MCF 10A (cell line): ENCODE results near the gene CATSPERZ. TPM values are rescaled to one million over a fixed set of nuclear protein-coding genes. Genes with fewer than 3 reads are reported as not detected.

ENCODE experiments used
- BruUV-seq: library from RNA; stranded (reverse); fragments of 400-500 nt; replicated peaks from 2 replicates; lab custom pipeline; 2021; lab: Mats Ljungman, UMichigan
- CTCF ChIA-PET: fragments of 300-600 bp; sonication (Branson Sonifier 250); formaldehyde crosslinking; extraction: SDS; loops from one replicate; lab custom pipeline; 2021; ENCODE audit warnings: antibody characterized with exemption, inconsistent platforms; lab: Yijun Ruan, JAX
- POLR2A ChIA-PET: fragments of 300-600, 350-650 bp; sonication (Branson Sonifier 250); formaldehyde crosslinking; extraction: SDS; loops from one replicate; lab custom pipeline; 2020; ENCODE audit warnings: antibody characterized with exemption, inconsistent platforms; lab: Yijun Ruan, JAX
- DNase-seq: peaks from one replicate; pipeline ENCODE4 v3.0.0-alpha.2; 2018; ENCODE audit not compliant: unreplicated experiment
- H3K27ac Mint-ChIP-seq: one replicate; pipeline ENCODE4 v1.8.0; 2022; ENCODE audit warnings: mild to moderate bottlenecking, low read depth, mixed read lengths; ENCODE audit not compliant: unreplicated experiment
- H3K27me3 Mint-ChIP-seq: one replicate; pipeline ENCODE4 v1.8.0; 2022; ENCODE audit warnings: mixed read lengths; ENCODE audit not compliant: insufficient read depth, unreplicated experiment
- H3K36me3 Mint-ChIP-seq: one replicate; pipeline ENCODE4 v1.8.0; 2022; ENCODE audit warnings: mild to moderate bottlenecking, moderate library complexity, mixed read lengths; ENCODE audit not compliant: insufficient read depth, unreplicated experiment
- H3K4me1 Mint-ChIP-seq: one replicate; pipeline ENCODE4 v1.8.0; 2022; ENCODE audit warnings: mixed read lengths; ENCODE audit not compliant: insufficient read depth, unreplicated experiment
- H3K4me3 Mint-ChIP-seq: one replicate; pipeline ENCODE4 v1.8.0; 2022; ENCODE audit warnings: mild to moderate bottlenecking, moderate library complexity, mixed read lengths; ENCODE audit not compliant: unreplicated experiment
- H3K9me3 Mint-ChIP-seq: one replicate; pipeline ENCODE4 v1.8.0; 2022; ENCODE audit warnings: mixed read lengths; ENCODE audit not compliant: unreplicated experiment
- intact Hi-C: fragments of 100-400 bp; cut with micrococcal nuclease; formaldehyde crosslinking; loops from 2 replicates; pipeline ENCODE4 v1.14.1; 2022
- total RNA-seq: library from RNA; stranded (reverse); gene quantifications from 2 replicates; pipeline ENCODE4 v1.2.3, GENCODE V29; 2022
- TF ChIP-seq, protein P1 (sequence below): fragments of 200-600 bp; IDR thresholded peaks from one replicate; pipeline ENCODE4 v1.8.0; 2022; ENCODE audit warnings: antibody characterized with exemption, mild to moderate bottlenecking; ENCODE audit not compliant: unreplicated experiment

The CATSPERZ gene
- total RNA-seq, 1 experiment from 2014 or later = 0.68 TPM

DNA sequence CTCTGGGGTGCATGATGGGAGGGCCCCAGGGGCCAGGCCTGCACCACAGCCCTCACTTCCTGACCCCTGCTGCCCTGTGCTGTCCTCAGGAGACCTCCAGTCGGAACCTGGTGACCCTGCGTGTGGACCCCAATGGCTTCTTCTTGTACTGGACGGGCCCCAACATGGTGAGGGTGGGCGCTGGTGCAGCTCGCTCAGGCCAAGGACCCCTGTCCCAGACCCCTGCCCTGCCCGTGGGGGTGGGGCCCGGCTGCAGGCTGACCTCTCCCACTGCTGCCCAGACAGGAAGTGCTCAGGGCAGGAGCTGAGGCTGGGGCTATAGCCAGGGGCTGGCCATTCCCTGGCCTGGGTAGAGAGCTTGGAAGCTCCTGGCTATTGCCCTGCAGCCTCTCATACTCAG, 45.8 kb upstream of the CATSPERZ start:
- CTCF ChIA-PET = interaction anchor here (0.6 to 2.5 kb wide), 6 partner anchors 10 to 50 kb away, joined by 3 to 7 read pairs (median 4); no protein-coding TSS in a partner anchor
- H3K27ac Mint-ChIP-seq = no peak overlapping the region
- POLR2A ChIA-PET = interaction anchor here (0.7 to 1.3 kb wide), 2 partner anchors 15 to 42 kb away, joined by 3 read pairs; no protein-coding TSS in a partner anchor
- no peaks in the 10 kb centered on the region for H3K9me3 Mint-ChIP-seq
- H3K4me1 Mint-ChIP-seq = peaks cover 6% of the 10 kb centered on the region
- intact Hi-C loops = loop anchor here (5.0 kb wide), 3 partner anchors 33 to 103 kb away; partner anchors contain the start of genes GPR137 and RPS6KA4
- H3K36me3 Mint-ChIP-seq = peaks cover 15% of the 10 kb centered on the region
- BruUV-seq = no TSS peak
- H3K27me3 Mint-ChIP-seq = no peaks in the 10 kb centered on the region
- no peak for DNase-seq
- TF ChIP-seq, protein P1, sequence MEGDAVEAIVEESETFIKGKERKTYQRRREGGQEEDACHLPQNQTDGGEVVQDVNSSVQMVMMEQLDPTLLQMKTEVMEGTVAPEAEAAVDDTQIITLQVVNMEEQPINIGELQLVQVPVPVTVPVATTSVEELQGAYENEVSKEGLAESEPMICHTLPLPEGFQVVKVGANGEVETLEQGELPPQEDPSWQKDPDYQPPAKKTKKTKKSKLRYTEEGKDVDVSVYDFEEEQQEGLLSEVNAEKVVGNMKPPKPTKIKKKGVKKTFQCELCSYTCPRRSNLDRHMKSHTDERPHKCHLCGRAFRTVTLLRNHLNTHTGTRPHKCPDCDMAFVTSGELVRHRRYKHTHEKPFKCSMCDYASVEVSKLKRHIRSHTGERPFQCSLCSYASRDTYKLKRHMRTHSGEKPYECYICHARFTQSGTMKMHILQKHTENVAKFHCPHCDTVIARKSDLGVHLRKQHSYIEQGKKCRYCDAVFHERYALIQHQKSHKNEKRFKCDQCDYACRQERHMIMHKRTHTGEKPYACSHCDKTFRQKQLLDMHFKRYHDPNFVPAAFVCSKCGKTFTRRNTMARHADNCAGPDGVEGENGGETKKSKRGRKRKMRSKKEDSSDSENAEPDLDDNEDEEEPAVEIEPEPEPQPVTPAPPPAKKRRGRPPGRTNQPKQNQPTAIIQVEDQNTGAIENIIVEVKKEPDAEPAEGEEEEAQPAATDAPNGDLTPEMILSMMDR = no peak
- H3K4me3 Mint-ChIP-seq = no peak overlapping the region

DNA sequence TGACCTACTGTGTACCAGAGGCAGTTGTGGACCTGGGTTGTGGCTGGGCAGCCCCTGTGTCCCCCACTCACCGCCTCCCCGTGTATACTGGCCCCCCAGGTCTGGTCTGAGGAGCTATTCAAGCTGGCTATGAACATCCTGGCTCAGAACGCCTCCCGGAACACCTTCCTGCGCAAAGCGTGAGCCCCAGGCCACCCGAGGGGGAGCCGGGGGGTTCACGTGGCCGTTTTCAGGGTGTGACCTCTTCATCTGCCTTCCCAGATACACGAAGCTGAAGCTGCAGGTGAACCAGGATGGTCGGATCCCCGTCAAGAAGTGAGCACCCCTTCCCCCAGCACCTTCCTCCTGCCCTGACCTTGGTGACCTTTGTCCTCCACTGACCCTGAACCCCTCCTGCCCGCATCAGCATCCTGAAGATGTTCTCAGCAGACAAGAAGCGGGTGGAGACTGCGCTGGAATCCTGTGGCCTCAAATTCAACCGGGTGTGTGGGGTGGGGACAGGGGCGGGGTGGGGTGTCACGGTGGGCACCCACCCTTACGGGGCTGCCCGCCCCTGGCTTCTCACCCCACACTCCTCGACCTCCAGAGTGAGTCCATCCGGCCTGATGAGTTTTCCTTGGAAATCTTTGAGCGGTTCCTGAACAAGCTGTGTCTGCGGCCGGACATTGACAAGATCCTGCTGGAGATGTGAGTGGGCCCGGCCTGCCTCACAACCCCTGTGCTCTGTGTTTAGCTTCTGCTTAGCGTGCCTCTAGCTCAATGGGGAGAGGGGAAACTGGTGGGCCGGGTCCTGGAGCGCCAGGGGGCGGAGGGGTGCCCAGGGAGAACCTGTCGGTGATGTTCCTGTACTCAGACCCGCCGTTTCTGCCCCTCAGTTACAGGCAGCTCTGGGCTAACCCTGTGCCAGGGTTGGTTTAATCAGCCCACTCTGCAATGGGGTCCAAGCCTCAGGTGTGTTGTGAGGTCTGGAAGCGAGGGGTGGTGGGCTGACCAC, 44.7 kb upstream of the CATSPERZ start:
- intact Hi-C loops = no loop called here
- H3K4me1 Mint-ChIP-seq = peaks cover 6% of the 10 kb centered on the region
- POLR2A ChIA-PET = interaction anchor here (1.6 to 3.1 kb wide), 2 partner anchors 10 to 14 kb away, joined by 5 to 10 read pairs; no protein-coding TSS in a partner anchor

DNA sequence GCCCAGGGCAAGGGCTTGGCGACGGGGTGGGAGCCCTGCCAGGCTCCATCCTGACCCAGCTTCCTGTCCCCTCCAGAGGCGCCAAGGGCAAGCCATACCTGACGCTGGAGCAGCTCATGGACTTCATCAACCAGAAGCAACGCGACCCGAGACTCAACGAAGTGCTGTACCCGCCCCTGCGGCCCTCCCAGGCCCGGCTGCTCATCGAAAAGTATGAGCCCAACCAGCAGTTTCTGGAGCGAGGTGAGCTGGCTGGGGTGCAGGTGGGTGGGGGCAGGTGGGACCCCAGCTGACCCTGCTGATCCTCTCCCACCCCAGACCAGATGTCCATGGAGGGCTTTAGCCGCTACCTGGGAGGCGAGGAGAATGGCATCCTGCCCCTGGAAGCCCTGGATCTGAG, 43.9 kb upstream of the CATSPERZ start:
- peaks cover 24% of the 10 kb centered on the region for H3K36me3 Mint-ChIP-seq
- no peak overlapping the region for H3K27ac Mint-ChIP-seq
- no peak overlapping the region for H3K4me3 Mint-ChIP-seq
- ChIA-PET POLR2A (interaction anchor here (1.6 to 3.1 kb wide), 2 partner anchors 11 to 13 kb away, joined by 5 to 10 read pairs; no protein-coding TSS in a partner anchor), CTCF (interaction anchor here (0.7 to 1.5 kb wide), 2 partner anchors 48 to 51 kb away, joined by 3 to 5 read pairs; no protein-coding TSS in a partner anchor)
- no peaks in the 10 kb centered on the region for H3K27me3 Mint-ChIP-seq
- BruUV-seq = no TSS peak
- intact Hi-C loops = no loop called here
- TF ChIP-seq, protein P1 = no peak
- no peak for DNase-seq
- no peaks in the 10 kb centered on the region for H3K9me3 Mint-ChIP-seq
- peaks cover 6% of the 10 kb centered on the region for H3K4me1 Mint-ChIP-seq

More for the DNA sequence above, 44.7 kb upstream of the CATSPERZ start:
- DNase-seq = no peak
- no TSS peak for BruUV-seq
- H3K9me3 Mint-ChIP-seq = no peaks in the 10 kb centered on the region
- H3K36me3 Mint-ChIP-seq = peaks cover 24% of the 10 kb centered on the region
- H3K27me3 Mint-ChIP-seq = no peaks in the 10 kb centered on the region
- H3K4me3 Mint-ChIP-seq = no peak overlapping the region
- TF ChIP-seq, protein P1 = no peak
- CTCF ChIA-PET = interaction anchor here (1.8 to 2.5 kb wide), 2 partner anchors 45 to 48 kb away, joined by 7 read pairs; no protein-coding TSS in a partner anchor
- no peak overlapping the region for H3K27ac Mint-ChIP-seq

DNA sequence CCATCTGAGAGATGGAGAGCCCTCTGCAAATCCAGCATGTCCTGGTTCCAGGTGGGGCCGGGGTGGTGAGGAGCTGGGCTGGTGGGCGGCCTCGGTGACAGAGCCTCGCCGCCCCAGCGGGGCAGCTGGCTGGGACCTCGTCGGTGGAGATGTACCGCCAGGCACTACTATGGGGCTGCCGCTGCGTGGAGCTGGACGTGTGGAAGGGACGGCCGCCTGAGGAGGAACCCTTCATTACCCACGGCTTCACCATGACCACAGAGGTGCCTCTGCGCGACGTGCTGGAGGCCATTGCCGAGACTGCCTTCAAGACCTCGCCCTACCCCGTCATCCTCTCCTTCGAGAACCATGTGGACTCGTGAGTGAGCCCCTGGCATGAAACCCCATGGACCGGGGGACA, 41.8 kb upstream of the CATSPERZ start:
- no peak overlapping the region for H3K4me3 Mint-ChIP-seq
- no peak for DNase-seq
- POLR2A ChIA-PET = interaction anchor here (1.4 to 3.1 kb wide), 2 partner anchors 11 to 26 kb away, joined by 4 to 10 read pairs; partner anchors contain the start of gene BAD
- TF ChIP-seq, protein P1 = no peak
- H3K27me3 Mint-ChIP-seq = no peaks in the 10 kb centered on the region
- H3K36me3 Mint-ChIP-seq = peaks cover 36% of the 10 kb centered on the region
- CTCF ChIA-PET = interaction anchor here (0.9 kb wide), 1 partner anchor 32 kb away, joined by 4 read pairs; no protein-coding TSS in a partner anchor
- no peaks in the 10 kb centered on the region for H3K9me3 Mint-ChIP-seq
- intact Hi-C loops = no loop called here
- BruUV-seq = no TSS peak
- no peak overlapping the region for H3K27ac Mint-ChIP-seq
- H3K4me1 Mint-ChIP-seq = peaks cover 6% of the 10 kb centered on the region
